Measurements from ENCODE around the gene PLOD2. TPM values are rescaled to one million over a fixed set of nuclear protein-coding genes. Genes with fewer than 3 reads are reported as not detected.

The PLOD2 gene
- total and polyA plus RNA-seq, 7 donors = 2.0 to 15.7 (median 7.5) TPM

DNA sequence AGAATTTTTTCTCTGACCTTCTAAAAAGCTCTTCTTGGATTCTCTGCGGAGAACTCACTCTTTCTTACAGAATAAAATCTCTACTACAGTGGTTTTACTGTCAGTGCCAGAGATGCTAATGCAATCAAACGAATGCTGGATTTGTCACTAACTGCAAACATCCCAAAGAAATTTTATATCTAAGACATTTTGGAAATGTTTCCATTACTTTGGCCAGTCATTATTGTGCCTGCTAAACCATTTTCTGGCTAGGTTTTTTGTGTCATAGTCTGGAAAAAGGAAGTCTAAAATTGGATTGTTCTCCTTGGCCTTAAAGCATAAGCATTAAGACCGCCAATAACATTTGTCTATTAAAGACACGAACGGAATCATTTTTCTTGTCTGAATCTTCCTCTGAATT, 54.0 kb downstream of the PLOD2 start:
- TF ChIP-seq, protein P1, sequence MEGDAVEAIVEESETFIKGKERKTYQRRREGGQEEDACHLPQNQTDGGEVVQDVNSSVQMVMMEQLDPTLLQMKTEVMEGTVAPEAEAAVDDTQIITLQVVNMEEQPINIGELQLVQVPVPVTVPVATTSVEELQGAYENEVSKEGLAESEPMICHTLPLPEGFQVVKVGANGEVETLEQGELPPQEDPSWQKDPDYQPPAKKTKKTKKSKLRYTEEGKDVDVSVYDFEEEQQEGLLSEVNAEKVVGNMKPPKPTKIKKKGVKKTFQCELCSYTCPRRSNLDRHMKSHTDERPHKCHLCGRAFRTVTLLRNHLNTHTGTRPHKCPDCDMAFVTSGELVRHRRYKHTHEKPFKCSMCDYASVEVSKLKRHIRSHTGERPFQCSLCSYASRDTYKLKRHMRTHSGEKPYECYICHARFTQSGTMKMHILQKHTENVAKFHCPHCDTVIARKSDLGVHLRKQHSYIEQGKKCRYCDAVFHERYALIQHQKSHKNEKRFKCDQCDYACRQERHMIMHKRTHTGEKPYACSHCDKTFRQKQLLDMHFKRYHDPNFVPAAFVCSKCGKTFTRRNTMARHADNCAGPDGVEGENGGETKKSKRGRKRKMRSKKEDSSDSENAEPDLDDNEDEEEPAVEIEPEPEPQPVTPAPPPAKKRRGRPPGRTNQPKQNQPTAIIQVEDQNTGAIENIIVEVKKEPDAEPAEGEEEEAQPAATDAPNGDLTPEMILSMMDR (IDR thresholded peaks at IDR 0.05) = no peak
- DNase-seq (no peak), ATAC-seq (no peak)
- peaks cover 0 to 4% of the 10 kb centered on the region in 2 donors for H3K36me3 ChIP-seq (ENCODE audit: insufficient read depth in 1 of 2, low read depth in 1 of 2)
- intact Hi-C loops (cut with DNase I) = no loop called here
- H3K9me3 ChIP-seq = no peaks in the 10 kb centered on the region
- H3K27ac ChIP-seq = no peak overlapping the region
- H3K4me1 ChIP-seq = no peaks in the 10 kb centered on the region
- H3K4me3 ChIP-seq = no peak overlapping the region
- H3K27me3 ChIP-seq (ENCODE audit: insufficient read depth in 3 of 3, low read length in 2 of 3) = no peaks in the 10 kb centered on the region
- WGBS, 3 donors = 58 to 70% (median 60%) methylated on average over 5 of the region's 5 CpGs

- H3K27me3 ChIP-seq (ENCODE audit: insufficient read depth in 3 of 3, low read length in 2 of 3) = no peaks in the 10 kb centered on the region
- TF ChIP-seq, protein P1 (IDR thresholded peaks at IDR 0.05) = no peak
- ATAC-seq (no peak), DNase-seq (no peak)
- H3K27ac ChIP-seq = no peak overlapping the region
- no peaks in the 10 kb centered on the region for H3K4me1 ChIP-seq
- 86 to 90% (median 89%) methylated on average over 3 of the region's 3 CpGs for WGBS, 3 donors
- H3K9me3 ChIP-seq = no peaks in the 10 kb centered on the region
- peaks cover 3 to 4% of the 10 kb centered on the region in 2 donors for H3K36me3 ChIP-seq (ENCODE audit: insufficient read depth in 1 of 2, low read depth in 1 of 2)
- no peak overlapping the region for H3K4me3 ChIP-seq
- intact Hi-C loops (cut with DNase I) = no loop called here
Observed at GRCh38 chr3:146104068-146104467, 56.9 kb downstream of the PLOD2 start.

- Histone ChIP-seq H3K27ac (no peak overlapping the region), H3K36me3 (ENCODE audit: insufficient read depth in 1 of 2, low read depth in 1 of 2) (peaks cover 3 to 4% of the 10 kb centered on the region in 2 donors), H3K9me3 (no peaks in the 10 kb centered on the region), H3K27me3 (ENCODE audit: insufficient read depth in 3 of 3, low read length in 2 of 3) (no peaks in the 10 kb centered on the region), H3K4me1 (no peaks in the 10 kb centered on the region), H3K4me3 (no peak overlapping the region)
- 61 to 90% (median 77%) methylated on average over 3 of the region's 3 CpGs for WGBS, 3 donors
- intact Hi-C loops (cut with DNase I) = no loop called here
- ATAC-seq (peak in 1 of 4 donors; percentile 54), DNase-seq (no peak)
- TF ChIP-seq, protein P1 (IDR thresholded peaks at IDR 0.05) = no peak
Observed at GRCh38 chr3:146102885-146103284, 58.1 kb downstream of the PLOD2 start.

- ATAC-seq (no peak), DNase-seq (no peak)
- TF ChIP-seq, protein P1 (IDR thresholded peaks at IDR 0.05) = no peak
- no peaks in the 10 kb centered on the region for H3K9me3 ChIP-seq
- H3K4me1 ChIP-seq = no peaks in the 10 kb centered on the region
- 93 to 95% (median 94%) methylated on average over 2 of the region's 2 CpGs for WGBS, 3 donors
- intact Hi-C loops (cut with DNase I) = no loop called here
- no peak overlapping the region for H3K4me3 ChIP-seq
- H3K36me3 ChIP-seq (ENCODE audit: insufficient read depth in 1 of 2, low read depth in 1 of 2) = peaks cover 3 to 4% of the 10 kb centered on the region in 2 donors
- H3K27me3 ChIP-seq (ENCODE audit: insufficient read depth in 3 of 3, low read length in 2 of 3) = no peaks in the 10 kb centered on the region
- no peak overlapping the region for H3K27ac ChIP-seq
Observed at GRCh38 chr3:146101538-146101937, 59.4 kb downstream of the PLOD2 start.

DNA sequence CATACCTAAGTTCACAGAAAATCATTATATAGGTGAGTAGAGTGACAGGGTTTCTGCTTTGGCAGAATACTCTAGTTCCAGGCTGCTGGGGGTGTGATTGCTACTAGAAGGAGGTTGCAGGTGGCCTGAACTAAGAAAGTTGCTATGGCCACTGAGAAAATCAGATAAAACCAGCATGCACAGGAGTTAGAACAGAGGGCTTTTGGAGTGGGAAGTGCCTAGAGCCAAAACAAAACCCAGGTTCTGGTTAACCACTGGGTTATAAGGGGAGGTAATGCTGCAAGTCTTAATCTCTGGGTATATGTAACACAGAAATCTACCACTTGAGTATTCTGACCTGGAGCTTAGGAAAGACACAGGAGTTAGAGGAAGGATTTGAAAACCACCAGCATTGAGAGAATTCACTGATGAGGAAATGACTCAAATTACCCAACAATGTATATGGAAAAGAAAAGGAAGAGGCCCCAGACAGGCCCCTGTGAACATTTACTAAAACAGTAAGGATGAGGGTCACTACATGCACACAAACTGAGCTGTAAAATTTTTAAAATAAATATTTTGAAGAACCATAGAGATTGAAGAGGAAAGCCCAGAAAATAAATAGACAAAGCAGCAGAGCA, 60.0 kb downstream of the PLOD2 start:
- no peak overlapping the region for H3K4me3 ChIP-seq
- ATAC-seq (no peak), DNase-seq (no peak)
- H3K27me3 ChIP-seq (ENCODE audit: insufficient read depth in 3 of 3, low read length in 2 of 3) = no peaks in the 10 kb centered on the region
- H3K27ac ChIP-seq = no peak overlapping the region
- intact Hi-C loops (cut with DNase I) = no loop called here
- no peaks in the 10 kb centered on the region for H3K9me3 ChIP-seq
- TF ChIP-seq, protein P1 (IDR thresholded peaks at IDR 0.05) = no peak
- H3K4me1 ChIP-seq = no peaks in the 10 kb centered on the region
- peaks cover 3 to 4% of the 10 kb centered on the region in 2 donors for H3K36me3 ChIP-seq (ENCODE audit: insufficient read depth in 1 of 2, low read depth in 1 of 2)

All from psoas muscle (tissue), 8 donors.